Choroid plexus epithelial cell (primary cell): ENCODE results near the gene YWHAG.

Source experiments
- DNase-seq: peaks from one replicate; pipeline ENCODE4 v3.0.0-alpha.2; 2010; ENCODE audit warnings: low read depth
- H3K4me3 ChIP-seq: 2 replicates; pipeline ENCODE4 v1.5.1; 2011; ENCODE audit warnings: low read depth, mild to moderate bottlenecking, control low read depth, low read length, moderate library complexity
- TF ChIP-seq, protein P1 (sequence below): conservative IDR thresholded peaks from 2 replicates; pipeline ENCODE4 v1.5.1; 2011; ENCODE audit warnings: low read depth, mild to moderate bottlenecking, control low read depth, inconsistent platforms, low read length, moderate library complexity

Gene YWHAG

DNA sequence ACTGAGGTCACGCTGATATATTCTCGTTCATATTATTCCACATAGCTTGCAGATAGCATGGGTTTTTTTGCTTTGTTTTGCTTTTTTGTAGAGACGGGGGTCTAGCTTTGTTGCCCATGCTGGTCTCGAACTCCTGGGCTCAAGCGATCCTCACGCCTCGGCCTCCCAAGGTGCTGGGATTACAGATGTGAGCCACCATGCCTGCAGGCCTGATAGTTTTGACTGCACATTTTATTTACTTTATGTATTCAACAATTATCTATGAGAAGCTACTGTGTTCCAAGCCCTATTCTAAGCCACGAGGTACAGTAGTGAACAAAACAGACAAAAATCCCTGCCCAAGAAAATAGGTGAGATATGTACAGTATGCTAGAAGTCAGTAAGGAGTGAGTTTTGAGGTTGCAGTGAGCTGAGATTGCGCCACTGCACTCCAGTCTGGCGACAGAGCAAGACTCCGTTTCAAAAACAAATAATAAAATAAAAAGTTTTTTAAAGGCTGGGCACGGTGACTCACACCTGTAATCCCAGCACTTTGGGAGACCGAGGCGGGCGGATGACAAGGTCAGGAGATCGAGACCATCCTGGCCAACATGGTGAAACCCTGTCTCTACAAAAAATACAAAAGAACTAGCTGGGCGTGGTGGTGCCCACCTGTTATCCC is 1.3 kb upstream of the YWHAG start:
- no peak overlapping the region for H3K4me3 ChIP-seq
- DNase-seq: peak; percentile 74
- TF ChIP-seq, protein P1, sequence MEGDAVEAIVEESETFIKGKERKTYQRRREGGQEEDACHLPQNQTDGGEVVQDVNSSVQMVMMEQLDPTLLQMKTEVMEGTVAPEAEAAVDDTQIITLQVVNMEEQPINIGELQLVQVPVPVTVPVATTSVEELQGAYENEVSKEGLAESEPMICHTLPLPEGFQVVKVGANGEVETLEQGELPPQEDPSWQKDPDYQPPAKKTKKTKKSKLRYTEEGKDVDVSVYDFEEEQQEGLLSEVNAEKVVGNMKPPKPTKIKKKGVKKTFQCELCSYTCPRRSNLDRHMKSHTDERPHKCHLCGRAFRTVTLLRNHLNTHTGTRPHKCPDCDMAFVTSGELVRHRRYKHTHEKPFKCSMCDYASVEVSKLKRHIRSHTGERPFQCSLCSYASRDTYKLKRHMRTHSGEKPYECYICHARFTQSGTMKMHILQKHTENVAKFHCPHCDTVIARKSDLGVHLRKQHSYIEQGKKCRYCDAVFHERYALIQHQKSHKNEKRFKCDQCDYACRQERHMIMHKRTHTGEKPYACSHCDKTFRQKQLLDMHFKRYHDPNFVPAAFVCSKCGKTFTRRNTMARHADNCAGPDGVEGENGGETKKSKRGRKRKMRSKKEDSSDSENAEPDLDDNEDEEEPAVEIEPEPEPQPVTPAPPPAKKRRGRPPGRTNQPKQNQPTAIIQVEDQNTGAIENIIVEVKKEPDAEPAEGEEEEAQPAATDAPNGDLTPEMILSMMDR: no peak

DNA sequence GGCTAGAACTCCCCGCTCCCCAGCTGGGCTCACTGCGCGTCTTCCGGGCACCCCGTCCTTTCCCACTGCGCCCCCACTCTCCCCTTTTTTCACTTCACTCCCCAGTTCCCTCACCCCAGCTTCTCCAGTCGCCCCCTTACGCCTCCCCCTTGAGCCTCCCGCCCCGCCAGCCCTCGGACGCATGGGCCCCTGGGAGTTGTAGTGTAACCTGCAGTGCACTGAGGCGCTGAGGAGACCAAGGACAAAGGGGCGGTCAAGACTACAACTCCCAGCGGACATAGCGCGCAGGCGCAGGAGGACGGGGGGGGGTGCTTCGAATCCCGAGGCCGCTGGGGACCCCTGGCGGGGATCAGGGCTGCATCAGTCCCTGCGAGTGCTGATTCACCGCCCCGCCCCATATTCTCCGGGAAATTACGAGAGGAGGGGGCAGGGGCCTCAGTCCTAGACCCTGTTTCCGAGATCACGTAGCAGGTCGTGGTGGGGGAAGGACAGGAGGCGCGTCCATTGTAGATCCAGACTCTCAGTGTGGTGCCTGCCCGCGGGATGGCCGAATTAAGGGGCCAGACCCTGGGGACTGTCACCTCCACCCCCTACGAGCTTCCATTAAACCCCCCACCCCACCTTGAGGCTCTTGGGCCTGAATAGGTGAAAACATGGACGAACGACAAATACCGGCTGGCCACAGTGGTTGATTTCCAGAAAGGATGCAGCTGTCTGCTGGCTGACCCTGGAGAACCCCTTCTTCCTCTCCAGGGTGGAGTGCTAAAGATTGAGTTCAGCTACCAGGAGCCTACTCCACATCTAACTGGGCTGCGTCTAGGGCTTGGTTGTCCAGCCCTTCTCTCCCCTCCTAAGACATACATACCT is 553 bp upstream of the YWHAG start:
- TF ChIP-seq, protein P1: peak; percentile 73
- peak; percentile 99 for DNase-seq
- peak overlapping the region; percentile 98 for H3K4me3 ChIP-seq

DNA sequence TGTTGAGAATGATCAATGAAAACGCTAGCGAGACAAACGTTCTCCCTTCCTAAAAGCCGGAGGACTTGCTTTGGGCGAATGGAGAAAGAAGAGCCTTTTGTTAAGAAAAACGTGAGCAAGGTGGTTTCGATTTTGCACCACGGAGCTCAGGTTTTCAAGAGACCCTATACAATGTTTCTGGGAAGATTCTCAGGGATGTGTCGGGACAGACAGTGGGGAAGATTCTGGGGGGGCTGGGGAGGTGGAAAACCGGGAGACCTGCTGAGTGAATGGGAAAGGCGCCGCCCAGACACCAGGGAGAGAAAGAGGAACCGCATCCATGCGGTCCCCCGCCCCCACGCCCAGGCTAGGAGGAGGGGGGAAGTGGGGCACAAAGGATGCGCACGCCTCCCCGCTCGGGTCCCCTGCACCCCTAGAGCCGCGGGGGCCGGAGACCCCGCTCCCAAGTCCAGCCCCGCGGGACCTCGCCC is 745 bp downstream of the YWHAG start:
- DNase-seq: peak; percentile 49
- peak overlapping the region; percentile 98 for H3K4me3 ChIP-seq
- TF ChIP-seq, protein P1: no peak

DNA sequence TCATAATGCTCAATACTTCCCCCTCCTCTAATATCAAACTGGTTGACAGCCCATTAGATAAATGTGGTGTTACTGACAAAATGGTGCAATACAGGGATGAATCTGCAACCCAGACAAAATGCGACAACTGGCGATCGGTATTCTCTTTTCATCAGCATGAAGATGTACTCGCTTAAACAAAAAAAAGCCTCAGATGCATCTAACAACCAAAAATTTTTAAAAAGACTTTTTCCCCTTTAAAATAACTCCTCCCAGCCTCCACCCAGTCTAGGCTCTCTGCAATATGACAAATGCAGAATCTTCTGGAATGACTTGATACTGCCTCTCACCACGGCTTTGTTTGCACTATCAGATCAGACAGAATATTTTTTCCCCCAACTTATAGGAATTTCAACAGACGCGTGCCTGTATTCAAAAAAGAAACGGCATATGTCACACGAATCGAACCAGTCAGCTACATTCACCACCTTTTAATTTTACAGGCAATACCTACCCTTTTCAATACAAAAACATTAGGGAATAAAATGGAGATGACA is 1.2 kb downstream of the YWHAG start:
- TF ChIP-seq, protein P1: no peak
- DNase-seq: no peak
- peak overlapping the region; percentile 98 for H3K4me3 ChIP-seq

DNA sequence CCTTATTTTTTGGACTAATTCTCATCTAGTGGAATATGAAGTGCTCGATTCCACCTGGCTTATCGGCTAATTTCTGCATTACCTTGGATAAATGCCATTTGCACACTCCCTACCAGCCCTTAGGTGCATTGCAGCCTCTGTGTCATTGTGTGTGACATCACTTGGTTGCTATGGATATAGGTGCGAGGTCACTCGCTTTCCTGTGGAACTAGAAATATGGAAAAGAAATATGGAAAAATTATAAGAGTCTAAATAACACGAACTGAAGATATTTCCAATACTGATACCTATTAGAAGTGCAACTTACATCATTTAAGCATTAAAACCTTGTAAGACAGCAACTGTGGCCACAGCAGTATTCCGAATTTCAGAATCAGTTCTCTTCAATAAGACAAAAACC is 2.0 kb downstream of the YWHAG start:
- DNase-seq: peak; percentile 41
- H3K4me3 ChIP-seq: peak overlapping the region; percentile 98

DNA sequence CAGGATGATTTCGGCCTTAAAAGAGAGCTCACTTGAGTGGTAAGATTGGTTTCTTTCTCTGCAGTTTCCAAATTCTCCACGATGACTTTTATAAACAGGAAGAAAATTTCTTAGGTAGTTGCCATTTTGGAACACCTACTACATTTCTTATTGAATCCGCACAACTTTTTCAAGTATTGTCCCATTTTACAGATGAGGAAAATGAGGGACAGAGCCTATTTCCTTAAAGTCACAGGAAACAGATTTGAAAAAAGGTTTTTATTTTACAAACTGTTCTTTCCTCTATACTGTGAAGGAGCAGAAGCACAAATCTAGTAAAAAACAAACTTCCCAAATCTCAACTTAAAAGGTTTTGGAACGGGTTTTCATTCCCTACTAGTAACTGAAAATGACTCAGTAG is 2.7 kb downstream of the YWHAG start:
- H3K4me3 ChIP-seq: no peak overlapping the region
- no peak for DNase-seq
- TF ChIP-seq, protein P1: no peak

More for the DNA sequence above, 2.0 kb downstream of the YWHAG start:
- TF ChIP-seq, protein P1: peak; percentile 12
